ENCODE measurements around the gene MGLL.

The MGLL gene

GRCh38 chr3:127751163-127751621 lies 71.1 kb downstream of the MGLL start:
- no peak for DNase-seq

GRCh38 chr3:127750226-127751031 lies 71.9 kb downstream of the MGLL start:
- no peak for DNase-seq

DNA sequence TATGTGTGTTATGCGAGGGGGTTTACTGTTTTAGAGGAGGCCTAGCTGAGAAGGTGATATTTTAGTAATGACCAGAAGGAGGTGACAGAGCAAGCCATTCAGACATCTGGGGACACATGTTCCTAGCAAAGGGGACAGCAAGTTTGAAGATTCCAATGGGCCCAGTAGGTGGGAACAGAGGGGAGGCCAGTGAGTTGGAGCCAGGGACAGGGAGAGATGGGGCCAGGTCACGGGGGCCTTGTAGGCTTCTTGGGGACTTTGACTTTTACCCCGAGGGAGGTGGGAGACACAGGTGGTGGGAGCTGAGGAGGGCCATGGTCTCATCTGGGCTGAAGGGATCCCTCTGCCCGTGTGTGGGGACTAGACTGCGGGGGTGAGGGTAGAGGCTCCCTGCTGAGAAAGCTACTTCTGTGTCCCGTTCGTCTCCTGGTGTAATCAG lies 72.5 kb downstream of the MGLL start:
- no peak for DNase-seq

DNA sequence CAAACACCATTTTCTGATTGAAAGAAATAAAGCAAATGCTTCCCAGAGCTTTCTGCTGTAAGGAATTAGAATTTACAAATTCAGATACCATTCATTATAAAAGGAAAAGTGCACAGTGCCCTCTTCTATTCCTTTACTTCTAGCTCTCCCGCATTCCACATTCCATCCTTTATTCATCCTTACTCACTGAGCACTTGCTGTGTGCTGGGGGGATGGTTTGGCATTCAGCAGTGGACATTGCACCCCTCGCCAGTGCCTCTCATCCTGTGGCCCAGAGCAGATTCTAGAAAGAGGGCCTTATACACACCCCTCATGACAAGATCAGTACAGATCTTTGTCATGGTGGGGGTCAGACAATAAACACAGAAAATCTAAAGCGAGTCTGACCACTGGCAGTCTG lies 73.0 kb downstream of the MGLL start:
- DNase-seq = no peak

DNA sequence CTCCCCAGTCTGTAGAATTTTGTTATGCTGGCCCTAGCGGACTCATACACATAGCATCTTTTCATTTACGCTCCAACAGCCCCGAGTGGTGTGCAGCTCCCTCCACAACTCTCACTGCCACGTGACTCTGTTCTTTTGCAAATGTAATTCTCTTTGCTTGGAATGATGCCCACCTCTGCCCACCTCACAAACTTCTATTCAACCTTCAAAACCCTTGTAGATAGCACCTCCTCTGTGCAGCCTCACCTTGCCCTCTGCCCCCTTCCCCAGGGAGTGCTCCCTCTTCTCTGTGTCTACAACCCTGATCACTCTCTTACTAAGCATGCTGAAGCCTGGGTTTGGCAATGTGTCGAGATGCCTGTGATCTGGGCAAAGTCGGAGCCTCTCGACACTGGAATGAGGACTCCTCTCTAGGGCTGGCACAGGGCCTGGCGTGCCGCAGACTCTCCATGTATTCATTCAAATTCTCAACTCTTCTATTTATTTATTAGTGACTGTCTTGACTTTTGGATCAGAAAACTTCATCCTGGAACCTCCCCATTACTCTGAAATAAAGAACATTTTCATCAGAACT lies 73.5 kb downstream of the MGLL start:
- DNase-seq = no peak

DNA sequence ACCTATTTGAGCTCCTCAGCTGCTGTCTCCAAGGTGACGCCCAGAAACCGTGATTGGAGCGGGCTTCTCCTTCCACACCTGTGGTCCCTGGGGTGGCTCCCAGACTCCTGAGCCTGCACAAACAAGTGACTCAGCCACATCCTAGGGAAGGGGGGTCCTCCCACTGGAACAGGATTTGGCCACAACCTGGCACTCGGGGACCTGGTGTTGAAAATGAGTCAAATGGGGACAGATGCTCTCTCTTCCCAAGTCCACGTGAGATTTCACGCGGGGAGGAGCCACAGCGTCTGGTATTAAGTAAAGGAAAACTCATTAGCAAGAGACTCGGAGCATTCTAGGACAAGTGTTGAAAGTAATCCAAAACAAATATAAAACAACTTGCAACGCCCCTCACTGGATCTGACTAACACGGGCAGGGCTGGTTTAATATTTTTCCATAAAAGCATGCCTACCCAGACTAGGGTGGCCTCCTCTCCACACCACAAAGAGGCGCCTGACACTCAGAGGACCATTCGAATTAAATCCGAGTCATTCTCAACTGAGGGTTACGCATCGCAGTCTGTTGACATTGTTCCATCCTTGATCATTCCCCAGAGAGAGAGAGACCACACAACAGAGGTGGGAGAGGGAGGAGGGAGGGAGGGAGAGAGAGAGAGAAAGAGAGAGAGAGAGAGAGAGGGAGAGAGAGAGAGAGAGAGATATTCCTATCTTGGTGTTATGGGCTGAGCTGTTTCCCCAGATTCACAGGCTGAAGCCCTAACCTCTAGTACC lies 74.4 kb downstream of the MGLL start:
- no peak for DNase-seq

- DNase-seq = no peak
Measured at GRCh38 chr3:127747066-127747465, 75.2 kb downstream of the MGLL start.

- DNase-seq = no peak
Measured at GRCh38 chr3:127746400-127747057, 75.8 kb downstream of the MGLL start.

GRCh38 chr3:127745656-127746399 lies 76.5 kb downstream of the MGLL start:
- no peak for DNase-seq

DNA sequence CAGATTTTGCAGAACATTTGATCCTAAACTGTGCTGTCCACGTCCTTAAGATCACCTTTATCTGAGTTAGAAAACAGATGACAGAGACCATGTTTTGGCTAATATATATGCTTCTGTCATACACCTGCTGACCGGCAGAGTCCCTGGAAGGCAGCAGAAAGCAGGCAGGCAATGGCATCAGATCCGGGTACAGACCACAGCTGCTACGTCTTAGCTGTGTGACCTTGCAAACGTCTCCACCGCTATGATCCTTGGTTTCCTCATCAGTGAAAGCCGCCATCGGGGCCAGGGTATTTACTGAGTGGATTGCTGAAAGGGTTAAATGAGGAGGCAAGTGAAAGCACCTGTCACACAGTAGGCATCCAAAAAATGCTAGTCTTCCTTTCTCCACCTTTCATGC lies 77.4 kb downstream of the MGLL start:
- no peak for DNase-seq

DNA sequence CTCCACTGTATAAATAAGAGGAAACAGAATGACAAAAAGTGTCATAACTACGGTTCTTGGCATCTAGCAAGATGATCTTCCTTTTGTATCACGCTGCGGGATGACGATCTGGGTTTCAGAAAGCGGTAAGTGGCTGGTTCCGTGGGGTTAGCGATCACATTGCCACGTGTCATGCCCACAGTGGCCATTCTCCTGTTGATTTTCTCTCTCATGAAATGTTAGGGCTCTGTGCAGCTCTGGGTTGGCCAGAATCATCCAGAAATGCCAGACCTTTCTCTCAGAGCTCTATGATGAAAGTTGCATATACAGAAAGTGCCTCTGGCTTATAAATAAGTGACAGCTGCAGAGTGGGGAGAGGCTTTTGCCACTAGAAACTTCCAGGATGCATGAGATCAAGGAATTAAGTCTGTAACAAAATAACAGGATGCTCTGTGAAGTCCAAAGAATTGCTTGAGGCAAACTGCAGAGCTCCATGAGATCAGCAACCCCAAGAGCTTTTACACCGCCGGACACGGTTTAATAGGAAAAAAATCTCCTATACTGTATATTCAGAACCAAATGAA lies 78.0 kb downstream of the MGLL start:
- no peak for DNase-seq

DNA sequence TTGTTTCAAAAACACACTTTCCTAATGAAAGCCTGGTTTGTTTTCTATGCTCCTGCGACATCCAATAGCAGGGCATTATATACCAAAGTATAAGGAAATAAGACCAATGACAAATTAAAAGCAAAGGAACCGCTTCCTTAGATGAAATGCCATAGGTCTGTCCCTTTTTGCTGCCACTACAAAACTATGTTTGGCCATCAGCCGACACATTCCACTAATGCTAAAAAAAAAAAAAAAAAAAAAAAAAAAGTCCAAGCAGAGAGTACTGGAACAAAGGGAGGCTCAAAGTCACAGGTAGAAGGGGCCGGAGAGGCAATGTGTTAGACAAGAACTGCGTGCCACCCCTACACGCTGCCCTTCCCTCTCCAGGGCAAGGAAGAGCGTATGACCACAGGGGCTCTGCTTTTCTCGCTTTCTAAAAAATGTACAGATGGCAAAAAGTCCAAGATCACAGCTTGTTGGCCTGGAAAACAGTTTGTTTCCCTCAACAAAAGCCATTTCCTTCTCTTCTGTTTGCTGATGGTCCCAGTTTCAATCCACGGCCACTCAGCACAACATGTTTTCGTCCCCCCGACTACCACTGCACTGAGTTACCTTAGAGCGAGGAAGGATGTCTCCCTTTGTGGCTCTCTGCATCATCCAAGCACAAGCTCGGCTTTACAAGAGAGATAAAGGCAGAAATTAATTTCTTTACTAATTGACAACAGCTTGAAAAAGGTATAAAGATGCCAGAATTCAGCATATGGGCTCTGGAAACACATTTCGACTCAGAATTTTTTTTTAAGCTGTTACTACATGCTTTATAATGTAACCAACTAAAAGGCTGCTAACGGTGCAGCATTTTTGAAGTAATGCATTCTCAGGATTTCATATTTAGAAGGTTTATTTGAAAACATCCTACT lies 78.7 kb downstream of the MGLL start:
- DNase-seq = no peak

- DNase-seq = no peak
Measured at GRCh38 chr3:127742580-127742979, 79.7 kb downstream of the MGLL start.

- DNase-seq = no peak
Measured at GRCh38 chr3:127741690-127742089, 80.6 kb downstream of the MGLL start.

- DNase-seq = no peak
Measured at GRCh38 chr3:127741246-127741645, 81.1 kb downstream of the MGLL start.

- no peak for DNase-seq
Measured at GRCh38 chr3:127740136-127740915, 82.0 kb downstream of the MGLL start.

DNA sequence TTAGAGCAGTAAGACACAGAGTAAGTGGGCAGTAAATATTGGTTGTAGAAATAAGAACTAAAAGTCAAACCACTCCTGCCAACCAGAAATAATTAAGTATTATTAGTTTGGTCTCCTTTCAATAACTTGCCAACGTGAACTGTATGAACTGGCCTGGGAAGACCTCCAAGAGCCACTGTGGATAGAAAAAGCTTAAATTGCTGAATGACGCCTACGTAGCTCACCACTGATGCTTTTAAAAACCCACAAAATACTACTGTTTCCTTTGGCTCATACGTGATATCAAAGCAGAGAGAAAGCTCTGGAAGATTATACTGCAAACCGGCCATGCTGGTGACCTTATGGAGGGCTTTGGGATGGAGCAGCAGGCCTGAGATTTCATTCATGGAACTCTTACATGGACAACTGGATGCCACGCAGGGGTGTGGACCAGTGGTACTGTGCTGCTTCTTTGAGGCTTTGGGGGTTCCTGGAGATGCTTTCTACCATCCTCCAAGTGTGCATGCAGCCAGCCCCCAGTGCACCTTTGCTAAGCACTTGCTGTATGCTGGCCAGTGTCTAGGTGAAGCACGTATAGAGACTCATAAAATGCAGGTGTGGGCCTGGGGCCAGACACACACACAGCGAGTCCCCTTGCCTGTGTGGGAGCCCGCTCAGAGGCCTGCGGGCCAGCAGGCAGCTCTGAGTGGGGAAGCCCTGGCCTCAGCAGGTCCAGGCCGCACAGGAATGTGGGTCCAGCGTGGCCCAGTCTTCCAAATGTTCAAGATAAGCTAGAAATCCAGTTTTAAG lies 82.8 kb downstream of the MGLL start:
- no peak for DNase-seq

GRCh38 chr3:127738192-127738840 lies 84.0 kb downstream of the MGLL start:
- DNase-seq = no peak
